WTC11 (cell line): ENCODE data around the gene AK3. TPM values are rescaled to one million over a fixed set of nuclear protein-coding genes. Genes with fewer than 3 reads are reported as not detected.
A peak's percentile ranks its signal among the peaks of the same experiment; 100 is the strongest.

Experiments used
- ATAC-seq: fragments of 200-7000 bp; cut with Tn5 transposase; 2 replicates; pipeline ENCODE4 v1.10.0; 2021; ENCODE audit warnings: mild to moderate bottlenecking, moderate library complexity
- CTCF ChIA-PET: fragments of 300-600 bp; sonication (Branson Sonifier 250); formaldehyde crosslinking; loops from one replicate; lab custom pipeline; 2021; ENCODE audit warnings: antibody characterized with exemption; lab: Charles Lee
- POLR2A ChIA-PET: fragments of 350-600 bp; sonication (Branson Sonifier 250); formaldehyde crosslinking; loops from one replicate; lab custom pipeline; 2021; ENCODE audit warnings: antibody characterized with exemption; lab: Charles Lee
- DNase-seq: peaks from one replicate; pipeline ENCODE4 v3.0.0; 2021; ENCODE audit warnings: low spot score
- H3K27ac Mint-ChIP-seq: 2 replicates; pipeline ENCODE4 v1.8.0; 2021; ENCODE audit warnings: mixed read lengths
- H3K27me3 Mint-ChIP-seq: 2 replicates; pipeline ENCODE4 v1.8.0; 2021; ENCODE audit warnings: low read depth, mild to moderate bottlenecking, moderate library complexity, mixed read lengths
- H3K36me3 Mint-ChIP-seq: 2 replicates; pipeline ENCODE4 v1.8.0; 2021; ENCODE audit warnings: mixed read lengths
- H3K4me1 Mint-ChIP-seq: 2 replicates; pipeline ENCODE4 v1.8.0; 2022; ENCODE audit warnings: mixed read lengths
- H3K4me3 Mint-ChIP-seq: 2 replicates; pipeline ENCODE4 v1.8.0; 2021; ENCODE audit warnings: mild to moderate bottlenecking, moderate library complexity, mixed read lengths
- H3K9me3 Mint-ChIP-seq: 2 replicates; pipeline ENCODE4 v1.8.0; 2021; ENCODE audit warnings: mixed read lengths
- IRF2 ChIP-seq: sonication (generic); formaldehyde crosslinking; IDR thresholded peaks from 2 replicates; pipeline ENCODE4 v1.8.0; 2022; ENCODE audit warnings: low read depth, missing genetic modification reagents, borderline replicate concordance
- KAT7 ChIP-seq: sonication (generic); formaldehyde crosslinking; IDR thresholded peaks from 2 replicates; pipeline ENCODE4 v1.8.1; 2023; ENCODE audit warnings: missing genetic modification reagents, mild to moderate bottlenecking, borderline replicate concordance
- SMAD3 ChIP-seq: sonication (generic); formaldehyde crosslinking; IDR thresholded peaks from 2 replicates; pipeline ENCODE4 v1.8.0; 2022; ENCODE audit warnings: missing genetic modification reagents, mild to moderate bottlenecking, borderline replicate concordance
- STAT6 ChIP-seq: sonication (generic); formaldehyde crosslinking; conservative IDR thresholded peaks from 2 replicates; pipeline ENCODE4 v1.8.1; 2023; ENCODE audit warnings: mild to moderate bottlenecking, low read depth, missing genetic modification reagents, moderate library complexity
- TEAD1 ChIP-seq: sonication (generic); formaldehyde crosslinking; IDR thresholded peaks from 2 replicates; pipeline ENCODE4 v1.8.0; 2022; ENCODE audit warnings: mild to moderate bottlenecking, missing genetic modification reagents
- USF1 ChIP-seq: sonication (generic); formaldehyde crosslinking; IDR thresholded peaks from 2 replicates; pipeline ENCODE4 v1.8.0; 2022; ENCODE audit warnings: mild to moderate bottlenecking, missing genetic modification reagents
- ZBTB21 ChIP-seq: sonication (generic); formaldehyde crosslinking; IDR thresholded peaks from 2 replicates; pipeline ENCODE4 v1.8.1; 2023; ENCODE audit warnings: mild to moderate bottlenecking, missing genetic modification reagents, borderline replicate concordance
- ZNF121 ChIP-seq: sonication (generic); formaldehyde crosslinking; IDR thresholded peaks from 2 replicates; pipeline ENCODE4 v1.8.0; 2023; ENCODE audit warnings: missing genetic modification reagents
- ZNF396 ChIP-seq: fragments of 250-450 bp; sonication (Bioruptor Pico); IDR thresholded peaks from 2 replicates; pipeline ENCODE4 v1.8.0; 2021; ENCODE audit warnings: mild to moderate bottlenecking, moderate library complexity, borderline replicate concordance
- ZNF671 ChIP-seq: fragments of 250-450 bp; sonication (Bioruptor Pico); IDR thresholded peaks from 2 replicates; pipeline ENCODE4 v1.8.0; 2021; ENCODE audit warnings: mild to moderate bottlenecking
- total RNA-seq: library from RNA; stranded (reverse); gene quantifications from 3 replicates; pipeline ENCODE4 v1.2.3, GENCODE V29; 2021
- TF ChIP-seq, protein P1 (sequence below): sonication (generic); formaldehyde crosslinking; IDR thresholded peaks from 2 replicates; pipeline ENCODE4 v1.8.1; 2023; ENCODE audit warnings: mild to moderate bottlenecking, missing genetic modification reagents, moderate library complexity
- TF ChIP-seq, protein P2 (sequence below): sonication (generic); formaldehyde crosslinking; IDR thresholded peaks from 2 replicates; pipeline ENCODE4 v1.8.1; 2023; ENCODE audit warnings: mild to moderate bottlenecking, moderate library complexity, missing genetic modification reagents
- TF ChIP-seq, protein P3 (sequence below): fragments of 250-450 bp; sonication (Bioruptor Pico); IDR thresholded peaks from 2 replicates; pipeline ENCODE4 v1.9.0; 2021; ENCODE audit warnings: moderate library complexity, mild to moderate bottlenecking, inconsistent platforms, borderline replicate concordance

Gene AK3
- total RNA-seq, 1 experiment from 2014 or later: 28.5 TPM

DNA sequence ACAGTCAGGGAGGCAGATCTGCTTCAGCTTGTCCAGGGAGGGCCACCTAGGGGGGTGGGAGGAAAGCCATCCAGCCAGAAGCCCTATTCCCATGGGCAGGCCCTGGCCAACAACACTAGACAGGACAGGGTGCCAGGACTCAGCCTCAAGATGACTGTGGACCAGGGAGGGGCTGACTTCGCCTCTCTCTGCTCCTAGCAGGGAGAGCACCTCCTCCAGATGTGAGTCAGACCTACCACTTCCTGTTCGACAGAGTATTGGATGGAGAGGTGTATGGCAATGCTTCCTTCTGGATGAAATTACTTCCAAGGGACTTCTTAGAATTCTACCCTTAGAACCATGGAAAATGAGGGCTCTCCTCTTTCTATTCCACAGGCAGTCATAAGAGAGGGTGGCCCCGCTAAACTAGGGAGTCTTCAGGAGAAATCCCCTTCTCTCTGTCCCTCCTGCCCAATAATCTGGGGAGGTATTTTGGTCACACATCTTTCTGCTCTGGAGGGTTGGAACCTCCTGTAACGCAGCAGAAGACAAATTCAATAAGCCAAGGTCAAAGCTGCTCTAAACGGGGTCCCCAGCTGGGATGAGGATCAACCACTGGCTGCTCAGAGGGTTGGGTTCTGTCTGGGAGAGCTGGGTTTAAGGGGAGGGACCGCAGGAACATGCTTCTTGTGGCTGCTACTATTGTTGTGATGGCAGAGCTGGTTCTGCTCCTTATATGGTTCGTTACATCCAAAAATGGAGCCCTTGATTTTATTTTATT, 28.5 kb upstream of the AK3 start (continued):
- TF ChIP-seq, protein P1, sequence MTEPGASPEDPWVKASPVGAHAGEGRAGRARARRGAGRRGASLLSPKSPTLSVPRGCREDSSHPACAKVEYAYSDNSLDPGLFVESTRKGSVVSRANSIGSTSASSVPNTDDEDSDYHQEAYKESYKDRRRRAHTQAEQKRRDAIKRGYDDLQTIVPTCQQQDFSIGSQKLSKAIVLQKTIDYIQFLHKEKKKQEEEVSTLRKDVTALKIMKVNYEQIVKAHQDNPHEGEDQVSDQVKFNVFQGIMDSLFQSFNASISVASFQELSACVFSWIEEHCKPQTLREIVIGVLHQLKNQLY (CRISPR knock-in tag): no peak
- TF ChIP-seq SMAD3 (CRISPR knock-in tag) (no peak), KAT7 (CRISPR knock-in tag) (no peak), ZNF396 (CRISPR knock-in tag) (no peak), TEAD1 (CRISPR knock-in tag) (no peak)
- TF ChIP-seq, protein P2, sequence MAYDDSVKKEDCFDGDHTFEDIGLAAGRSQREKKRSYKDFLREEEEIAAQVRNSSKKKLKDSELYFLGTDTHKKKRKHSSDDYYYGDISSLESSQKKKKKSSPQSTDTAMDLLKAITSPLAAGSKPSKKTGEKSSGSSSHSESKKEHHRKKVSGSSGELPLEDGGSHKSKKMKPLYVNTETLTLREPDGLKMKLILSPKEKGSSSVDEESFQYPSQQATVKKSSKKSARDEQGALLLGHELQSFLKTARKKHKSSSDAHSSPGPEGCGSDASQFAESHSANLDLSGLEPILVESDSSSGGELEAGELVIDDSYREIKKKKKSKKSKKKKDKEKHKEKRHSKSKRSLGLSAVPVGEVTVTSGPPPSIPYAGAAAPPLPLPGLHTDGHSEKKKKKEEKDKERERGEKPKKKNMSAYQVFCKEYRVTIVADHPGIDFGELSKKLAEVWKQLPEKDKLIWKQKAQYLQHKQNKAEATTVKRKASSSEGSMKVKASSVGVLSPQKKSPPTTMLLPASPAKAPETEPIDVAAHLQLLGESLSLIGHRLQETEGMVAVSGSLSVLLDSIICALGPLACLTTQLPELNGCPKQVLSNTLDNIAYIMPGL (CRISPR knock-in tag): no peak
- TF ChIP-seq, all 79 proteins: peak for 0

- Mint-ChIP-seq H3K36me3 (no peaks in the 10 kb centered on the region), H3K27me3 (no peaks in the 10 kb centered on the region), H3K27ac (no peak overlapping the region), H3K9me3 (peaks cover 6% of the 10 kb centered on the region; the same call in 1 of the 2 replicates), H3K4me3 (no peak overlapping the region), H3K4me1 (peaks cover 1% of the 10 kb centered on the region)
- ChIA-PET POLR2A (no interaction called here), CTCF (no interaction called here)
- ATAC-seq (no peak), DNase-seq (no peak)
- TF ChIP-seq, protein P3, sequence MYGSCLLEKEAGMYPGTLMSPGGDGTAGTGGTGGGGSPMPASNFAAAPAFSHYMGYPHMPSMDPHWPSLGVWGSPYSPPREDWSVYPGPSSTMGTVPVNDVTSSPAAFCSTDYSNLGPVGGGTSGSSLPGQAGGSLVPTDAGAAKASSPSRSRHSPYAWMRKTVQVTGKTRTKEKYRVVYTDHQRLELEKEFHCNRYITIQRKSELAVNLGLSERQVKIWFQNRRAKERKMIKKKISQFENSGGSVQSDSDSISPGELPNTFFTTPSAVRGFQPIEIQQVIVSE (CRISPR knock-in tag): no peak
- TF ChIP-seq STAT6 (CRISPR knock-in tag): no peak
- TF ChIP-seq IRF2 (CRISPR knock-in tag): no peak
- no peak for TF ChIP-seq KAT7 (CRISPR knock-in tag)
- no peak for TF ChIP-seq ZBTB21 (CRISPR knock-in tag)
- no peak for TF ChIP-seq USF1 (CRISPR knock-in tag)
Observed at GRCh38 chr9:4768681-4769080, 27.7 kb upstream of the AK3 start.

GRCh38 chr9:4764033-4764432, 23.0 kb upstream of the AK3 start:
- CTCF ChIA-PET: interaction anchor here (0.6 to 2.3 kb wide), 11 partner anchors 14 to 836 kb away, joined by 3 to 24 read pairs (median 4); partner anchors contain the start of gene RCL1

More at GRCh38 chr9:4764033-4764432, 23.0 kb upstream of the AK3 start:
- no peak for ATAC-seq
- TF ChIP-seq ZNF671 (CRISPR knock-in tag) (no peak), ZNF121 (CRISPR knock-in tag) (peak; percentile 88)
- peaks cover 6% of the 10 kb centered on the region; the same call in 1 of the 2 replicates for H3K9me3 Mint-ChIP-seq
- POLR2A ChIA-PET: interaction anchor here (0.5 to 1.0 kb wide), 2 partner anchors 221 to 586 kb away, joined by 3 read pairs; partner anchors contain the start of gene JAK2
- no peak overlapping the region for H3K4me3 Mint-ChIP-seq
- no peak overlapping the region for H3K27ac Mint-ChIP-seq
- peaks cover 15% of the 10 kb centered on the region for H3K4me1 Mint-ChIP-seq
- DNase-seq: no peak
- H3K36me3 Mint-ChIP-seq: no peaks in the 10 kb centered on the region
- H3K27me3 Mint-ChIP-seq: no peaks in the 10 kb centered on the region
